Measurements from ENCODE around the gene STAG1.

DNA sequence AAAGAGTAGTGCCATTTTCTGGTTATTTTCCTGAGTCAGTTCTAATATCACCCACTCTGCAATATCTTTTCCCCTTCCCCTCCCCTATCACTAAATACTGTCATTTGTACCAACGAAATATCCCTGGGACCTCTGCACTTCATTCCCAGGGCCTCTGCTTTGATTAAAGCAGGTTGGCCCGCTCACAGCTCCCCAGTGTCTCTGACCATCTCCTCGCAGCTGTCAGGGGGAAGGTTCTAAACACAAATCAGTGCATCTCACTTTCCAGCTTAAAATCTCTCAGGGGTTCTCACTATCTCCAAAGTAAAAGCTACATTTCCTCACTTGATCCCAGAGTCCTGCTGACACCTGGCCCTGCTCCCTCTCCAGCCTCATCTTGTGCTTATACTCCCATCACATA, 38.6 kb upstream of the STAG1 start:
- TF ChIP-seq, protein P1, sequence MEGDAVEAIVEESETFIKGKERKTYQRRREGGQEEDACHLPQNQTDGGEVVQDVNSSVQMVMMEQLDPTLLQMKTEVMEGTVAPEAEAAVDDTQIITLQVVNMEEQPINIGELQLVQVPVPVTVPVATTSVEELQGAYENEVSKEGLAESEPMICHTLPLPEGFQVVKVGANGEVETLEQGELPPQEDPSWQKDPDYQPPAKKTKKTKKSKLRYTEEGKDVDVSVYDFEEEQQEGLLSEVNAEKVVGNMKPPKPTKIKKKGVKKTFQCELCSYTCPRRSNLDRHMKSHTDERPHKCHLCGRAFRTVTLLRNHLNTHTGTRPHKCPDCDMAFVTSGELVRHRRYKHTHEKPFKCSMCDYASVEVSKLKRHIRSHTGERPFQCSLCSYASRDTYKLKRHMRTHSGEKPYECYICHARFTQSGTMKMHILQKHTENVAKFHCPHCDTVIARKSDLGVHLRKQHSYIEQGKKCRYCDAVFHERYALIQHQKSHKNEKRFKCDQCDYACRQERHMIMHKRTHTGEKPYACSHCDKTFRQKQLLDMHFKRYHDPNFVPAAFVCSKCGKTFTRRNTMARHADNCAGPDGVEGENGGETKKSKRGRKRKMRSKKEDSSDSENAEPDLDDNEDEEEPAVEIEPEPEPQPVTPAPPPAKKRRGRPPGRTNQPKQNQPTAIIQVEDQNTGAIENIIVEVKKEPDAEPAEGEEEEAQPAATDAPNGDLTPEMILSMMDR (IDR thresholded peaks at IDR 0.05): no peak
- TF ChIP-seq RNF2 (IDR thresholded peaks at IDR 0.05; ENCODE audit: borderline replicate concordance, low read depth) (no peak), CHD2 (IDR thresholded peaks at IDR 0.05; ENCODE audit: low read length, partially characterized antibody) (no peak), ZC3H11A (IDR thresholded peaks at IDR 0.05) (no peak), NFE2L2 (conservative IDR thresholded peaks at IDR 0.05; ENCODE audit: low read length) (no peak), JUN (IDR thresholded peaks at IDR 0.05) (no peak), CEBPB (IDR thresholded peaks at IDR 0.05) (no peak), MAZ (IDR thresholded peaks at IDR 0.05; ENCODE audit: borderline replicate concordance, low read depth, low read length) (no peak), CBX2 (IDR thresholded peaks at IDR 0.05; ENCODE audit: borderline replicate concordance, low read depth) (no peak), CBX8 (IDR thresholded peaks at IDR 0.05) (no peak)
- TF ChIP-seq, protein P2, sequence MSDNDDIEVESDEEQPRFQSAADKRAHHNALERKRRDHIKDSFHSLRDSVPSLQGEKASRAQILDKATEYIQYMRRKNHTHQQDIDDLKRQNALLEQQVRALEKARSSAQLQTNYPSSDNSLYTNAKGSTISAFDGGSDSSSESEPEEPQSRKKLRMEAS (IDR thresholded peaks at IDR 0.05): no peak
- TF ChIP-seq, protein P3, sequence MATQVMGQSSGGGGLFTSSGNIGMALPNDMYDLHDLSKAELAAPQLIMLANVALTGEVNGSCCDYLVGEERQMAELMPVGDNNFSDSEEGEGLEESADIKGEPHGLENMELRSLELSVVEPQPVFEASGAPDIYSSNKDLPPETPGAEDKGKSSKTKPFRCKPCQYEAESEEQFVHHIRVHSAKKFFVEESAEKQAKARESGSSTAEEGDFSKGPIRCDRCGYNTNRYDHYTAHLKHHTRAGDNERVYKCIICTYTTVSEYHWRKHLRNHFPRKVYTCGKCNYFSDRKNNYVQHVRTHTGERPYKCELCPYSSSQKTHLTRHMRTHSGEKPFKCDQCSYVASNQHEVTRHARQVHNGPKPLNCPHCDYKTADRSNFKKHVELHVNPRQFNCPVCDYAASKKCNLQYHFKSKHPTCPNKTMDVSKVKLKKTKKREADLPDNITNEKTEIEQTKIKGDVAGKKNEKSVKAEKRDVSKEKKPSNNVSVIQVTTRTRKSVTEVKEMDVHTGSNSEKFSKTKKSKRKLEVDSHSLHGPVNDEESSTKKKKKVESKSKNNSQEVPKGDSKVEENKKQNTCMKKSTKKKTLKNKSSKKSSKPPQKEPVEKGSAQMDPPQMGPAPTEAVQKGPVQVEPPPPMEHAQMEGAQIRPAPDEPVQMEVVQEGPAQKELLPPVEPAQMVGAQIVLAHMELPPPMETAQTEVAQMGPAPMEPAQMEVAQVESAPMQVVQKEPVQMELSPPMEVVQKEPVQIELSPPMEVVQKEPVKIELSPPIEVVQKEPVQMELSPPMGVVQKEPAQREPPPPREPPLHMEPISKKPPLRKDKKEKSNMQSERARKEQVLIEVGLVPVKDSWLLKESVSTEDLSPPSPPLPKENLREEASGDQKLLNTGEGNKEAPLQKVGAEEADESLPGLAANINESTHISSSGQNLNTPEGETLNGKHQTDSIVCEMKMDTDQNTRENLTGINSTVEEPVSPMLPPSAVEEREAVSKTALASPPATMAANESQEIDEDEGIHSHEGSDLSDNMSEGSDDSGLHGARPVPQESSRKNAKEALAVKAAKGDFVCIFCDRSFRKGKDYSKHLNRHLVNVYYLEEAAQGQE (IDR thresholded peaks at IDR 0.05): no peak
- TF ChIP-seq, protein P4, sequence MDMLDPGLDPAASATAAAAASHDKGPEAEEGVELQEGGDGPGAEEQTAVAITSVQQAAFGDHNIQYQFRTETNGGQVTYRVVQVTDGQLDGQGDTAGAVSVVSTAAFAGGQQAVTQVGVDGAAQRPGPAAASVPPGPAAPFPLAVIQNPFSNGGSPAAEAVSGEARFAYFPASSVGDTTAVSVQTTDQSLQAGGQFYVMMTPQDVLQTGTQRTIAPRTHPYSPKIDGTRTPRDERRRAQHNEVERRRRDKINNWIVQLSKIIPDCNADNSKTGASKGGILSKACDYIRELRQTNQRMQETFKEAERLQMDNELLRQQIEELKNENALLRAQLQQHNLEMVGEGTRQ (IDR thresholded peaks at IDR 0.05): no peak
